B cell (primary cell): ENCODE data around the gene LTO1.

Experiments used
- CTCF ChIP-seq: fragments of 200-600 bp; IDR thresholded peaks from one replicate; pipeline ENCODE4 v1.8.0; 2022; ENCODE audit warnings: antibody characterized with exemption, mild to moderate bottlenecking
- EZH2 ChIP-seq: IDR thresholded peaks from 2 replicates; pipeline ENCODE4 v1.6.1; 2012; ENCODE audit warnings: borderline replicate concordance, low read depth, mild to moderate bottlenecking, moderate library complexity, low read length; ENCODE audit not compliant: insufficient read depth, poor library complexity, severe bottlenecking

GRCh38 chr11:69711822-69712801 lies 37.0 kb upstream of the LTO1 start:
- TF ChIP-seq CTCF (no peak), EZH2 (no peak)
